NCI-H1436 treated with DMSO at 0.1 percent for 48 hours (cell line): ENCODE measurements around the gene SYNPO.

ENCODE experiments used
- DNase-seq: peaks from one replicate; lab custom pipeline; 2025; lab: John Stamatoyannopoulos, UW

SYNPO gene

DNA sequence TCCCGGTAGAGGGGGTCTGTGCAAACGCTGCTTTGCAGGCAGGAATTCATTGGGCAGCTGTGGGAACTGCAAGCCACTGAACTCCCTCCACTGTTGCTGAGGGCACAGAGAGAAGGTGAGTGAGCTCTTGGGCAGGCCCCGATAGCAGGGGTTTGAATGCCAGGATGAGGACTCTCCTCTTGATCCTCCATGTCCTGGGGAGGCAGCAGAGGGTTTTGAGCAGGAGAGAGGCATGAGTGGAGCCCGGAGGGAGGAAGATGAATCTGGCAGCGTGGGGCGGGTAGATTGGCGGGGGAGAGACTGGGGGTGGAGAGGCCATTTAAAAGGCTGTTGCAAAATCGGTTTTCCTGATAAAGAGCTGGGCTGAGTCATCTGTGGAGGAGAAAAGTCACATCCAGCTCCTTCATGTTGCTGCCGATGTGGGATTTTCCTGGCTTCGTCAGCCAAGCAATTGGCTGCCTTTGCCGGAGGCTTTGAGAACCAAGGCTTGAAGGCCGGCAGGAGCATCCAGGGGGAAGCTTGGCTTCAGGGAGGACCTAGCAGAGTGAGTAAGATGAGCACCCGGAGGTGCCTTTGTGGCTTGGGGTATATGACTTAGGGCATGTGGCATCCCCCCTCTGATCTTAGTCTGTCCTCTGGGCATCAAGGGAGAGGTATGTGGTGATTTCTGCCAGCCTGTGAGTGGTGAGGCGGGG, at the start of gene SYNPO:
TSS of gene SYNPO (plus strand) at position 350 of the 695 bp plus-strand sequence. CDS start 7,616 bp downstream, outside the sequence.
- no peak for DNase-seq

DNA sequence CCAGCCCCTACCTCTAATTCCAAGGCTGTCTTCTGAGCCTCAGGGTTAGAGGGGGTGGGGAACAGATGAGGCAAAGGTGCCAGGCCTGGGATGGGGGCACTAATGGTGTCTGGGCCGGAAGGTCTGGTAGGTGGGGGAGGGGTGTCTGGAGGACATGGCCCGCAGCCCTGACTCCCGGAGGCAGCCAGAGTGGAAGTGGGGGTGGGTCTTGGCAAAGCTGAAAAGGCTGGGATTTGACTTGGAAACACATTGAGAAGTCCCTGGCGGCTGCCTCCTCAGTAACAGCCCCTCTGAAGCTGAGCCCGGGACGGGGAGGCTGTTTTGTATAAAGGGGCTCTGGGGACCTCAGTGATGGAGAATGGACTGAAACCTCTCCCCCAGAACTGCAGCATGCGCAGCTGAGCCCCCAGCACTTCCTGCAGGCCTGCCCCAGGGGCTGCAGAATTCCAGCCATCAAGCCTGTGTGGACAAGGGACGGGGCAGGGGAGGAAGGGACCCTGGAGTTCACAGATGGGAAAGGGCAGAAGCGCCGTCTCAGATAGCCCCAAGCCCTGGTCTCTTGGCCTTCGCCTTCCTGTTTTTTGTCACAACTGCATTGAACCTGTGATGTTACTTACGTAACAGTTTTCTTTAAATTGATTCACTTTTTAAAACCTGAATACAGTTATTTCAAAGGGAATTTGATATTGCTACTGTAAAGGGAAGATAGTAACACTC, 49.3 kb upstream of the SYNPO start:
- DNase-seq, result no peak

GRCh38 chr5:150593593-150593992, 46.9 kb upstream of the SYNPO start:
- no peak for DNase-seq

GRCh38 chr5:150593996-150594395, 46.5 kb upstream of the SYNPO start:
- DNase-seq, result no peak

DNA sequence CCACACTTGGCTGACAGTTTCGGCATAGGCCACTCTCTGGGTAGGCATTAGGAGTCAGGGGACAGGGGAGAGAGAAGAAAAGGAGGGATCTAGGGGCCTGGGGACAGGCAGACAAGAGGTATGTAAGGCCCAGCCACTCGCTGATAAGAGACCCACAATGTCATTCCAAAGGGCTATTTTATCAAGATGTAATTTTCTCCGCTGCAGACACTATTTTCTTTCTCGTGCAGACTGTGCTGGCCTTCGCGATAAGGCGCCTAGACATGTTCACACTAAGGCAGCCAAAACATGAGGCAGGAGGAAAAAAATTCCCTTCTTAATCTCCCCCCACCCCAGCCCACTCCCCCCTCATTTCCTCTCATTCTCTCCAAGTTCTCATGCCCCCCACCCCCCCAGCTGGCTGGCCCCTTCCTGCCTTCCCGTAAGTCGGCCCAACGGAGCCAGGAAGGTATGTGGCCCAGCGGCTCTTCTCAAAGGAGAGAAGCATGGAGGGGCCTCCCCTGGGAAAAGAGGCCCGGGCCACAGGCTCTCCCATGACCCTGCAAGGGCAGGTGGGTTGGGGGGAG, 44.9 kb upstream of the SYNPO start:
- no peak for DNase-seq

- no peak for DNase-seq
Observed at GRCh38 chr5:150596313-150596712, 44.1 kb upstream of the SYNPO start.

GRCh38 chr5:150596826-150597225, 43.6 kb upstream of the SYNPO start:
- no peak for DNase-seq

GRCh38 chr5:150598006-150598405, 42.5 kb upstream of the SYNPO start:
- no peak for DNase-seq

DNA sequence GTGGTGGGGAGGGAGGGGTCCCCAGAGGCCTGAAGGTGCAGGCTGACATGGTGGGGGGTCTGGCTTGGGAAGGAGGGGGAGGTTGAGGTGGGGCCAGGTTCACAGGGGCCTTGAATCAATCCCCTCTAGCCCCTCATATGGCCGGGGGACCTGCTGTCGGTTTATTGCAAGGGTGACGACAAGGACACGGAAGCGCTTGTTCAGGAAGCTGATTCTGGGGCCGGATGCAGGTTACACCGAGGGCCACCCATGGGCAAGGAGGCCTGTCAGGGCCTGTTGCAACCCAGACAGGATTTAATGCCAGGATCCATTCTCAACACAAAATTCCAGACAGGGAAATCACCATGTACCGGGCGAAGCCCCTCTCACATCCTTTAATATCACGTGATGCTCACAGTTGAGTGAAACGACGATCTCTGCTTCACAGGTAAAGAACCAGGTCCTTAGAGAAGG, 41.6 kb upstream of the SYNPO start:
- no peak for DNase-seq

DNA sequence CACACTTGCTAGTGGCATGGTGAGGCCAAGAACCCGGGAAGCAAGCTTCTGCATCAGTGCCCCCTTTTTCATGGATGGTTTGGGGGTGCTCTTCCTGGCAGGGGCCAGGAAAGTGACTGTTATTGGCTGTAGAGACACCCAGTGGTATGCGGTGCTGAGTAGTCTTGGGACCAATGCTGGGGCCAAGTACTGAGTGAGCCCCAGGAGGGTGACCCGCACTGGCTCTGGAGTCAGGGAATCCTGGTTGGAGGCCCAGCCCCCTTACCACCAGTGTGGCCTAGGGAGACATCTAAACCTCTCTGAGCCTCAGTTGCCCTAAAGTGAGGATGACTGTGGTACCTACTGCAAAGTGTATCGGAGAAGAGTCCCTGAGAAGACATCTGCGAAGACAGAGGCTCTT, 41.2 kb upstream of the SYNPO start:
- DNase-seq, result no peak

GRCh38 chr5:150599917-150600511, 40.4 kb upstream of the SYNPO start:
- DNase-seq, result no peak

DNA sequence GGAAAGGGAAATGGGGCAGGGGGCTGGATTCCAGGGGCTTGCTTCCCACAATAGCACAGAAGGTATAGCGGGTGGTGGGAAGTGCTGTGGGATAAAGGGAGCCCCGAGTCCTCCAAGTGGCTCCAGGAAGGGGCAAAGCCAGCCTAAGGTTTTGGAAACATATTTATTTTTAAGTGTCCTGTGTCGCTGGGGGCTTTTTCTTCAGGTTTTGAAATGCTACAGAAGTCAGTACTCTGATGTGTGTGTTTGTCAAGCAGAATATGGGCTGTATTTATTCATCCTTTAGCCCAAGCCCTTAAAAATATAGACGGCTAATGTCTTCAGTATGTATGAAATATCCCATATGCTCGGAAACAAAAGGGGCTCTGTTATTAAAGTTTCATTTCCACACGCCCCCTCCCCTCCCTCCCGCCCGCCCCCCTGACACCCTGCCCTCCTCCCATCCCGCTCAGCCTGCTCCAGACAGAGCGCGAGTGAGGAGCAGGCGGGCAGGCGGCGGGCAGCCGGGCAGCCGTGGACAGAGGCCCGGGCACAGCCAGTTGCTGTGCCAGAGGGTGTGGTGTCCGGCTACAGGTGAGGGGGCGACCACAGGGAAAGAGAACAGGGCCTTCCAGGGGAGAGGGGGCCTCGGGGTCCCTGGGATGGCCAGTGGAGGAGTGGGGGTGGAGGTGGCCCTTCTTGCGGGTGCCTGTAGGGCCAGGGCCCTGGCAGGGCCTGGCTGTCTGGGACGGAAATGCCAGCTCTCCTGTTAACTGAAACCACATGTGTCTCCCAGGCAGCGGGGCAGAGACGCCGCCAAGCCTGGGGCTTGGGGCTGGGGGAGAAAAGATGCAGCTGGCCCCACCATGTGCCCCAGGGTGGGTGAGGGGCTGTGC, 39.6 kb upstream of the SYNPO start:
- no peak for DNase-seq

- DNase-seq, result no peak
Observed at GRCh38 chr5:150601491-150602345, 38.7 kb upstream of the SYNPO start.

- no peak for DNase-seq
Observed at GRCh38 chr5:150603052-150603451, 37.4 kb upstream of the SYNPO start.

- no peak for DNase-seq
Observed at GRCh38 chr5:150603491-150603890, 37.0 kb upstream of the SYNPO start.

DNA sequence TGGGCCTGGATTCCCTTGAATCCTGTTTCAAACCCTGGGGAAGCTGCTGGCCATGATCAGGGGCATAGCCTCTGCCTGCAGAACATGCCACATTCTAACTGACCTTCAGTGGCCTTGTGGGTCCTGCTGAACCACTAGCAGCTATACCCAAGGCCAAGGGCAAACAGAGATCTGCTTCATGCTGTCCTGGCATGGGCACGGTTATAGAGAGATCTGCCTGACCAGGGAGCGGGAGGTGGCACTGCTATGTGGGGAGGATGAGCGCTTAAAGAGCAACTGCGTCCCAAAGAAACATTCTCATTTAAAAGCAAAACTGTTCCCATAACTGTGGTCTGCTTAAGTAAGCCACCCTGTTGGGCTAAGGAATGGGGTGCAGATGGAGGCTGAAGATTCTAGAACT, 36.5 kb upstream of the SYNPO start:
- DNase-seq, result no peak

DNA sequence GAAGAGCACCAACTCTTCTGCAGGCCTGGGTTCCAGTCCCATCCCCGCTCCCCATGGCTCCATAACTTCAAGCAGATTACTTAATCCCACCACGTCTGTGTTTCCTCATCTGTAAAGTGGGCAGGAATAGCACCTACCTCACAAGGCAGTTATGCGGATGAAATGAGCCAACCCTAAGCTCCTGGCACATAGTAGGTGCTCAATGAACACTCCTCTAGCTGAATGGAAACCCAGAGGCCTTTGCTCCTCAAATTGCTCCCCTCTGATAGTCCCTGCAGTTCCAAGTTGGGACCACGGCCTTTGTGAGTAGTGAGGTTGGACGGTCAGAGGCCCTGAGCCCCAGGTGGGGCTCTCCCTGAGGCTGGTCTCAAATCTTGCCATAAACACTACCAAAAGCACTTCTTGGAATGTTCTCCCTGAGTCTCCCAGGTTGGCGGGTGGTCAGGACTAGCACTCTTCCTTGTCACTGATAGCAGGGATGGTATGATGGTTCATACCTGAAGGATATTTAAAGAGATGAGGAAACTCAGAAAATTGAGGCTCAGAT, 35.5 kb upstream of the SYNPO start:
- DNase-seq, result no peak

DNA sequence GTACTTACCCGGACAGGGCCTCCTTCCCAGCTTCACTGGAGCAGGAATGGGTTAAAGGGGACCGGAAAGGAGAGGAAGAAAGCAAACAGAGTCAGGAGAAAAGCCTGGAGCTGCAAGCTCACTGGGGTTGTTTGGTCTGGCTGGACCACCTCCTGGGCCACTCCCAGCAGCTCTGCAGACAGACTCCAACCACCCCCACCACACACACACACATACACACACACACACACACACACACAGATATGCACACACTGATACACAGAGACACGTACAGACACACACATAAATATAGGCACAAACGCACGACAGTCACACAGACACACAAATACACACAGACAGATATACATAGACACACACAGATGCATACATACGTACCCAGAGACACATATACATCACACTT, 34.9 kb upstream of the SYNPO start:
- no peak for DNase-seq

DNA sequence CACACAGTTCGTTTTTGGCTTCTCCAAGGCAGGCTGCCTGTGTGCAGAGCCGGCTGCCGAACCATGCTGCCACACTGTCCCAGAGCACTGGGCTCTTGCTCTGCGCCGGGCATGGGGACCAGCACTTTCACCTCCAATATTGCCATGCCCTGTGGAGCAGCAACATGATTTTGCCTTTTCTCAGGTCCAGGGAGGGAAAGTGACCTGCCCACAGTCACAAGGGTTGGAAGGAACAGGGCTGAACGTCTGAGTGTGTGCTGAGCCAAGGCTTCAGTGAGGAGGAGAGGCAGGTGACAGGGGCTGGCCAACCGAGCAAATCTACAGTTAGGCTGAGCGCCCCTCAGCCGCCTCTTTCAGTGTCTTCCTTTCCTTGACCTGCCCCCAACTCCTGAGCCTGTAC, 34.0 kb upstream of the SYNPO start:
- DNase-seq, result no peak

GRCh38 chr5:150607105-150607504, 33.4 kb upstream of the SYNPO start:
- DNase-seq, result no peak

- no peak for DNase-seq
Observed at GRCh38 chr5:150607991-150608390, 32.5 kb upstream of the SYNPO start.
